Measurements from ENCODE around the gene RNF126.

Gene RNF126

GRCh38 chr19:661427-662196 is 1.4 kb downstream of the RNF126 start:
- no peak for FAIRE-seq

GRCh38 chr19:660793-661426 is 2.1 kb downstream of the RNF126 start:
- no peak for FAIRE-seq

GRCh38 chr19:658916-659839 is 3.8 kb downstream of the RNF126 start:
- FAIRE-seq, result no peak

GRCh38 chr19:658059-658839 is 4.8 kb downstream of the RNF126 start:
- no peak for FAIRE-seq

GRCh38 chr19:657611-658010 is 5.4 kb downstream of the RNF126 start:
- FAIRE-seq, result no peak

DNA sequence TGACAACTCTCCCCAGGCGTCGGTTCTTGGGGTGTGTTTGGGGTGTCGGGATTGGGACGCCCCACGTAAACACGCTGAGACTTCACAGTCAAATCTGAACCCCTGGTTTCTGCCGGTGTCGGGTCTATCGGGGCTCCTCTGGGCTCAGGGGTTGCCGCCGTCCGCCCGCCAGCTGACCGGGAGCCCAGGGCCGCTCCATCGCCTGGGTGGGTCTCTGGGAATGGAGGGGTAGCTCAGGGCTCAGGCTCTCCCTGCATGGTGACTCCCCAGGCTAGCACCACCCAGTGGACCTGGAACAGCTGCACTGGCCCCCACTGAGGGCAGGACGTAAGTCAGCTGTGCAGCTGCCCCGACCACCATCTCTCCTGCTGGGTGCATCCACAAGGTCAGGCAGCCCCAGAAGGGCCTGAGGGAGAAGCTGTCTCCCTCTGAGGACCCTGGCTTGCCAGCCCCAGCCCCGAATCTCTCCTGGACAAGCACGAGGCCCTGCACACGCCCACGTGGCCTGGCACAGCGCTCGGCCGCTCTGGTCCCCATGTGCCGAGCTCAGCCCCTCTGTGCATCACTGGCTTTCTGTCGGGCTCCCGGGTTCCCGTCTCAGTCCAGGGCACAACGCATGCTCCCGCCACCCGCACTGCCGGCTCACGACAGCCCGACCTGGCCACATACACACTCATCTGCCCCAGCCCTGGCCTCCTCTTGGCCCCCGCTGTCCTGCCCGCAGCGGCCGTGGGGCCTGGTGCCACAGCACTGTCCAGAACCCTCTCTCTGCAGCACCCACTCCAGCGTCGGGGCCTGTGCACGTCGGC is 6.1 kb downstream of the RNF126 start:
- no peak for FAIRE-seq

- no peak for FAIRE-seq
Measured at GRCh38 chr19:655691-656090, 7.3 kb downstream of the RNF126 start.

- no peak for FAIRE-seq
Measured at GRCh38 chr19:653425-653824, 9.6 kb downstream of the RNF126 start.

DNA sequence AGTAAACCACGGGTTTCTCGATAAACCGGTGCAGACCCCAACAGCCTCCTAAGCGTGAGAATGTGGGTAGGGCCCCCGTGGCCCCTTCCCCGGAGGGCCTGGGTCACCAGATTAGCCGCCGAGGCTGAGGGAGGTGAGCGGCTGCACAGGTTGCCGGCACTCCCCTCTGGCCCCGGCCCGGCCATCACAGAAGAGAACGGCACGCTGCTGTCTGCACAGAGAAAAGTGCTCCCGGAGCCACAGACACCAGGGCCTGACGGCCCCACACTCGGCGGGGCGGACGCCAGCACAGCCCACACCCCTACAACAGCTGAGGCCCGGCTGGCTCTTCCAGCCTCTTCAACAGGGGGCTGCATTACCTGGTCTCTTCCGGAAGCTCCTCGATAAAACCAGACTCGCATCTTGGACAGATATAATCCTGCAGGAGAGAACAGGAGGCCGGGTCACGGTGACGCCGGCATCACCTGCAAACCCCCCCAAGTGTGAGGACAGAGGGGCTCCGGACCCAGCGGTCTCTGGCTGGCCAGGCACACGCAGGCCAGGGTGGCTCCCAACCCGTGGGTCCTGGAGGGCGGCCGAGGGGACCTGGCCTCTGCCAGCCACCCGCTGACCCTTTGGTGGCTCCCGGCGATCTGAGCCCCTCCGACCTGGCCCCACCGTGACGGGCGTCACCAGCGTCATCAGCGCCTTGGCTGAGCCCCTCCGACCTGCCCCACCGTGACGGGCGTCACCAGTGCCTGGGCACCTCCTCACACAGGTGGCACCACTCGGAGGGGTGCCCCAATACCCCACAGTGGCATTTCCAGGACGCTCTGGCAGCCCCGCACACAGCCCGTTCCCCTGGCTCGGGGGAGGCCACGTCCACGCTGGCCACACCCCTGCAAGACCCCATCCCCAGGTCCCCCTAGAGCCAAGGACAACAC is 10.3 kb downstream of the RNF126 start:
- no peak for FAIRE-seq

GRCh38 chr19:651991-652390 is 11.0 kb downstream of the RNF126 start:
- no peak for FAIRE-seq

DNA sequence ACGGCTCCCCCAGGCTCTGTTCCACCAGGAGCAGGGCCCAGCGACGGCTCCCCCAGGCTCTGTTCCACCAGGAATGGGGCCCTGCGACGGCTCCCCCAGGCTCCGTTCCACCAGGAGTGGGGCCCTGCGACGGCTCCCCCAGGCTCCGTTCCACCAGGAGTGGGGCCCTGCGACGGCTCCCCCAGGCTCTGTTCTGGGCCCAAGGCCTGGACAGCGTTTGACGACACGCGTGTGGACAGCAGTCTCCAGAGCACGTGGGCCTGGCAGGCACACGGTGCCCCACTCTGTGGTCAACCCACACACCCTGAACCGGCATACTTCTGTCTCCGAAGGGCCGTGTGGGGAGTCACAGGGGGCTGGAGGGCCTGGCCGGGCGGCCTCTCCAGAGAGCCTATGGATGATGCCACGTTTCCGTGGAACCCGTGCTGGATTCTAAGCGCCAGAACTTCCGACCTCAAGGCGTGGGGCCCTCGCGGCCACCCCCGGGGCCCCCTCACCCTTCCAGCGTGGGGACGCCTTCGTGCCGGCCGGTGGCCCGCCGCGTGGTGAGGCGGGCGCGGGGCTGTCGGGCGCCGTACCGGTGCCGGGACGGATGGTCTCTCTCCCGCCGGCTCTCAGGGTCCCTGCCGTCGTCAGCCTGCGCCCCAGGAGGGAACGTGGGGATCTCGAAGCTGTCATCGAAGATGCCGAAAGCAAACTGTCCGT is 11.7 kb downstream of the RNF126 start:
- FAIRE-seq, result no peak

DNA sequence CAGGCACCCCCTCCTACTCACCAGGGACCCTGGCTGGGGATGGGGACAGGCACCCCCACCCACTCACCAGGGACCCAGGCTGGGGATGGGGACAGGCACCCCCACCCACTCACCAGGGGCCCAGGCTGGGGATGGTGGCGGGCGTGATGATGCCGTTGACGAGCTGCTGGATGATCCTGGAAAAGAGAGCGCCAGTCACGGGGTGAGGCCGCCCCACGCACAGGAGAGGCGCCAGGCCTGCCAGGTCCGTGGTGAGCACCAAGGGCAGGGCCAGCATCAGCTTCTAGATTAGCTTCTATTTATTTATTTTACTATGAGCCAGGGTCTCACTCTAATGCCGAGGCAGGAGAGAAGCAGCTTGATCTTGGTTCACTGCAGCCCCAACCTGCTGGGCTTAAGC is 12.9 kb downstream of the RNF126 start:
- FAIRE-seq, result no peak

DNA sequence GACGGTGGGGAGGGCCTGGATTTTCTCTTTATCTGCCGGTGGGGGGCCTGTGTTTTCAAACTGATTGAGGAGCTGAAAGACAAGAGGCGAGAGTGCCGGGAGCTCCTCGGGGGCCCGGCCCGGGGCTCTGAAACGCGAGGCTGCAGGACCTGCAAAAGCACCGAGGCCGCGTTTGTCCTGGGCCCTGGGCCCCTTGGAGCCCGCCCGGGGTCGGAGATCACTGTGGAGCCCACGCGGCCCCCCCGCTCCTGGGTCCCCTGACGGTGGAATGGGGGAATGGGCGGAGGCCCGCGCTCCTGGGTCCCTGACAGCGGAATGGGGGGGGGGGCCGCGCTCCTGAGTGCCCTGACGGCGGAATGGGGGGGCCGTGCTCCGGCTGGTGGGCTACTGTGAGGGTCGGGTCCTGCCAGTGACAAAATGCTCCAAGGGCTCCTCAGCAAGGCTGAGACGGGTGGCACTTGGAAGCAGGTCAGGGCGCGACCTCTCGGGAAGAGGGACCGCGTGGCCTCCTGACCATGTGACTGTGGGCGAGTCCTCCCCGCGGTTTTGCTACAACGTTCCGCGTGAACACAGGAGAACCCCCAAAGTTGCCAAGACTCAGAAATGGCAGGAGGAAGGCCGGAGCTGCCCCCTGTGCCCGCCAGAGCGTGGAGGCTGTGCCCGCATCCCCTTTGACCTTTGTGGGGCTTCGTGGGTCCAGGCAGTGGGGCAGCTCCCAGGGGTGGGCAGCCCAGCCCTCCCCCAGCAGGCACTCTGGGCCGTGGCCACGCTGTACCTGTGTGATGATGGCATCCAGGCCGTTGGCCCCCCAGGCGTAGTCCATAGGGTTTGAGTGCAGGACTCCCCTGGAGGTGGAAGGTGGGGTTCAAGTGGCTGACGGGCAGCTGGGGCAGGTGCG is 13.9 kb downstream of the RNF126 start:
- FAIRE-seq, result no peak

DNA sequence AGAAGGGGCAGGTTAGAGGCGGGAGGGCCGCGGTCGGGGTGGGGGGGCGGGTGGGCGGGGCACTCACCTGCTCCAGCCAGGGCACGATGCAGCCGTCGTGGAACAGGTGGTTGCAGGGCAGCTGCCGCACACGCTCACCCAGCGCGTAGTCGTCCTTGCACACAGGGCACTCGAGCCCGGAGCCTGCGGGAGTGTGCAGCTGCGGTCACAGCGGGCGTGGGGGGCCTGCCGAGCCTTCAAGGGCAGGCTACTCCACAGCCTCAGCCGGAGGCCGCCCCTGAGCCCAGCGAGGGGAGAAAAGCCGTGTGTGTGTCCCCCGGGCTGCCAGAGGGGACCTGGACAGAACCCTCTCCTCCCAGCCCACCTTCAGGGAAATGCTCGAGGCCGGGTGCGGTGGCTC is 14.7 kb downstream of the RNF126 start:
- FAIRE-seq, result no peak

GRCh38 chr19:647566-648284 is 15.3 kb downstream of the RNF126 start:
- FAIRE-seq, result no peak

DNA sequence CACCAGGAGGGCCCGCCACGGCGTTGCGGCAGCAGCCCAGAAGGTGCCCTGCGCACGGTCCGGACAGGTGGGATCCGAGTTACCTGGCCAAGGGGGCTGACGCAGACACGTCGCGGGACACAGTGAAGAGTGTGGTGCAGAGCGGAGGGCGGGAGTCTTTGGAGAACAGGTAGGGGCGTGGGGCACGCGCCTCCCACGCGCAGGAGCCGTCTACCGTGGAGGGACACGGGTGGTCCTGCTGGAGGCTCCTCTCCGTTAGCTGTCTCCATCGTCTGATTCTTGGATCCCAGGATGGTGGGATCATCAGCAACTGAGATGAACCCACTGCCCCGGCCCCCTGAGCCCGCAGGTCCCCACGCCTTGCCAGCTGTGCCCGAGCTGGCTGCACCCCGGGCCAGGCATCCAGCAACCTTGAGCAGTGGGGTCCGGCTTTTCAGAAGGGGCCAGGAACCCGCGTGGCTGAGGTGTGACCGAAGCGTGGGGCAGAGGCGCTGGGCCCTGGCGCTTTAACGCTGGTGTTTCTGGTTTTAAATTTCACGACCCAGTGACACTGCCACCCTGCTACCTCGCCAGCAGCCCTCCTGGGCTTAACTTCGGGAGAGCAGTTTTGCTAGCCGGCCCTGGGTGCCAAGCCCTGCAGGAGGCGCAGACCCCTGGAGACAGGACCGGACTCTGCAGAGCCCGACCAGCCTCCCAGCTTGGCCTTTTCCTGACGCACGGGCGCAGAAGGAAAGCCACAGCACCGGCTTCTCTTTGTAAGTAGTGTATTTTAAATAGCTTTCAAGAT is 16.0 kb downstream of the RNF126 start:
- no peak for FAIRE-seq

Measured in A204.1 (cell line).